ENCODE results near the gene NOL8.

DNA sequence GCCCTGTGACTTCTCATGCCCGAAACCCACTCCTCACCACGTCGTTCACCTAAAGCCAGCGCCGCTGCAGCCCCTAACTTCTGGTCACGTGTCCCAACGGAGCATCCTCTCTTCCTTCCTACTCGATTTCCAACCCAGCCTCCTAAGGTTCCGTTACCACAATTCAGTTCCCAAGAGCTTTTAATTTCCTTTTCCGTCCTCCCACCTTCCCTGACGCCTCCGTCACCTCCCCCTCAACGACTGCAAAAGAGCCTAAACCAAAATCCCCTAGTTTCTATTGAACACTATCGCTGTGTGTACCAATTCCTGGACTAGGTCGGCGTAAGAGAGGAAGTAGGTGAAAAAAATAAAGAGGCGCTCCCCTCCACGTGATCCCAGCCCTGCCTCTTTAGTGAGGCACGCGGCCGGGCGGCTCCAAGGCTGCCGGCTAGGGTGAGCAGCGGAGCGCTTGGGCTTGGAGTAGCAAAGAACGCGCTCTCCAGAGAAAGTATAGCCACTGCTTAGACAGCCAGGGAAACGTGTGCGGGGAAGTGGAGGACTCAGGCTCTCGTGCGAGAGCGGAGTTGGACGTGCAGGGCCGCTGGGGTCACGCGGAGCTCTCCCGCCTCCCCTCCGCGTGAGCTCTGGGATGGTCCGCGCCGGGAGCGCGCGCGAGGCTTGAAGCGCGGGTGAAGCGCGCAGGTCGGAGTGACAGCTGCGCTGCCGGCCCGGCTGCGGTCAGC lies at the start of gene NOL8, which contains the start of gene CENPP:
- TF ChIP-seq POLR2A (IDR thresholded peaks at IDR 0.05) = no peak
- TF ChIP-seq, protein P1, sequence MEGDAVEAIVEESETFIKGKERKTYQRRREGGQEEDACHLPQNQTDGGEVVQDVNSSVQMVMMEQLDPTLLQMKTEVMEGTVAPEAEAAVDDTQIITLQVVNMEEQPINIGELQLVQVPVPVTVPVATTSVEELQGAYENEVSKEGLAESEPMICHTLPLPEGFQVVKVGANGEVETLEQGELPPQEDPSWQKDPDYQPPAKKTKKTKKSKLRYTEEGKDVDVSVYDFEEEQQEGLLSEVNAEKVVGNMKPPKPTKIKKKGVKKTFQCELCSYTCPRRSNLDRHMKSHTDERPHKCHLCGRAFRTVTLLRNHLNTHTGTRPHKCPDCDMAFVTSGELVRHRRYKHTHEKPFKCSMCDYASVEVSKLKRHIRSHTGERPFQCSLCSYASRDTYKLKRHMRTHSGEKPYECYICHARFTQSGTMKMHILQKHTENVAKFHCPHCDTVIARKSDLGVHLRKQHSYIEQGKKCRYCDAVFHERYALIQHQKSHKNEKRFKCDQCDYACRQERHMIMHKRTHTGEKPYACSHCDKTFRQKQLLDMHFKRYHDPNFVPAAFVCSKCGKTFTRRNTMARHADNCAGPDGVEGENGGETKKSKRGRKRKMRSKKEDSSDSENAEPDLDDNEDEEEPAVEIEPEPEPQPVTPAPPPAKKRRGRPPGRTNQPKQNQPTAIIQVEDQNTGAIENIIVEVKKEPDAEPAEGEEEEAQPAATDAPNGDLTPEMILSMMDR (IDR thresholded peaks at IDR 0.05) = no peak
